Ovary (tissue), 3 donors: ENCODE results near the gene CHD2.

ENCODE experiments used
- POLR2A ChIP-seq: fragments of 450-650 bp; IDR thresholded peaks from one replicate; pipeline ENCODE4 v1.6.1; 2017; ENCODE audit warnings: antibody characterized with exemption, mild to moderate bottlenecking, moderate library complexity
- TF ChIP-seq, protein P1 (sequence below), 3 donors: fragments of 450-650 bp in 2 of 3; fragments of 200-600 bp in 1 of 3; IDR thresholded peaks; one replicate each; pipeline versions ENCODE4 v1.5.1 to v1.8.0; 2016 to 2022; ENCODE audit warnings: antibody characterized with exemption in 3 of 3, mild to moderate bottlenecking in 1 of 3
- donor health status: DM: no; HTN: no; CAD: no.

DNA sequence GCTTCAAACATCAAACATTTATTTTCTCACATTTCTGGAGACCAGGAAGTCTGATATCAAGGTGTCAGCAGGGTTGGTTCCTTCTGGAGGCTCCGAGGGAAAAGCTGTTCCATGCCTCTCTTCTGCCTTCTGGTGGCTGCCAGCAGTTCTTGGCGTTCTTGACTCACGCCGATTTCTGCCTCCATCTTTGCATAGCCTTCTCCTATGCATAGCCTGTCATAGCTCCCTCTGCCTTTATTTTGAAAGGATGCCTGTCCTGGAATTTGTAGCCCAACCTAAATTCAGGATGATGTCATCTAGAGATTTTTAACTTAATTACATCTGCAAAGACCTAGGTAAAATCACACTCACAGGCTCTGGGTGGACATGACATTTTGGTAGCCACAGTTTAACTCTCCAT is 118.5 kb downstream of the CHD2 start:
- TF ChIP-seq, protein P1, sequence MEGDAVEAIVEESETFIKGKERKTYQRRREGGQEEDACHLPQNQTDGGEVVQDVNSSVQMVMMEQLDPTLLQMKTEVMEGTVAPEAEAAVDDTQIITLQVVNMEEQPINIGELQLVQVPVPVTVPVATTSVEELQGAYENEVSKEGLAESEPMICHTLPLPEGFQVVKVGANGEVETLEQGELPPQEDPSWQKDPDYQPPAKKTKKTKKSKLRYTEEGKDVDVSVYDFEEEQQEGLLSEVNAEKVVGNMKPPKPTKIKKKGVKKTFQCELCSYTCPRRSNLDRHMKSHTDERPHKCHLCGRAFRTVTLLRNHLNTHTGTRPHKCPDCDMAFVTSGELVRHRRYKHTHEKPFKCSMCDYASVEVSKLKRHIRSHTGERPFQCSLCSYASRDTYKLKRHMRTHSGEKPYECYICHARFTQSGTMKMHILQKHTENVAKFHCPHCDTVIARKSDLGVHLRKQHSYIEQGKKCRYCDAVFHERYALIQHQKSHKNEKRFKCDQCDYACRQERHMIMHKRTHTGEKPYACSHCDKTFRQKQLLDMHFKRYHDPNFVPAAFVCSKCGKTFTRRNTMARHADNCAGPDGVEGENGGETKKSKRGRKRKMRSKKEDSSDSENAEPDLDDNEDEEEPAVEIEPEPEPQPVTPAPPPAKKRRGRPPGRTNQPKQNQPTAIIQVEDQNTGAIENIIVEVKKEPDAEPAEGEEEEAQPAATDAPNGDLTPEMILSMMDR (IDR thresholded peaks at IDR 0.05): no peak
- no peak for TF ChIP-seq POLR2A
